ENCODE data around the gene IFNA16.
A peak's percentile ranks its signal among the peaks of the same experiment; 100 is the strongest.
"Not testable (repeated sequence)": the region's sequence is repeated elsewhere in the genome, so short reads cannot be mapped to it uniquely, and the experiment has no call there.

The IFNA16 gene

DNA sequence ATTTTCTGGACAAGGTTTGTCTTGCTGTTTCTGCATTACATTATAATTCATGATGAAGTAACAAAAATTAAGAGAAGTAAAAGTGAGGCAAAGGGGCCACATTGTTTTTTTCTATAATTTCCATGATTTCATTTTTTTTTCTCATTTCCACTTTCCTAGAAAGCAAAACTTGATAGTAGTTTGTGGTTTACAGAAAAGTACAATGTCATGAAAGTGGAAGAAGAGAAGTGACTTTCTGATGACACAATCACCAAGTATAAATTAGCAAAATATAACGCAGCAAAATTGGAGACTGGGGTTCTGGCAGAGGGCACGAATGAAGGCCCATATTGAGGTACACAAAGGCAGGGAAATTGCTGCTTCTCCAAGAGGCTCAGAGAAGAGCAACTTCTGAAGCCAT, 27.7 kb upstream of the IFNA16 start:
- Histone ChIP-seq H3K79me2 (ENCODE audit: low read length) (no peaks in the 10 kb centered on the region), H4K20me1 (ENCODE audit: insufficient read depth, low read length) (no peaks in the 10 kb centered on the region), H3K9ac (ENCODE audit: low read length) (no peak overlapping the region), H3K4me3 (ENCODE audit: low read length) (no peak overlapping the region), H2AFZ (ENCODE audit: low read length) (no peak overlapping the region), H3K27ac (ENCODE audit: low read length) (no peak overlapping the region), H3F3A (ENCODE audit: insufficient read depth, low read length) (no peaks in the 10 kb centered on the region), H3K9me2 (replicated peaks; ENCODE audit: insufficient read depth, low read length) (no peaks in the 10 kb centered on the region), H3K4me2 (ENCODE audit: low read depth, low read length) (no peak overlapping the region), H3K4me1 (ENCODE audit: low read length) (no peaks in the 10 kb centered on the region), H3K9me3 (replicated peaks; ENCODE audit: insufficient read depth, low read length) (no peaks in the 10 kb centered on the region), H3K27me3 (replicated peaks; ENCODE audit: insufficient read depth, low read length) (peaks cover under 1% of the 10 kb centered on the region; the same call in 1 of the 2 replicates), H3K36me3 (replicated peaks; ENCODE audit: insufficient read depth, low read length) (no peaks in the 10 kb centered on the region)
- DNase-seq, result peak; percentile 7
- TF ChIP-seq, protein P1, sequence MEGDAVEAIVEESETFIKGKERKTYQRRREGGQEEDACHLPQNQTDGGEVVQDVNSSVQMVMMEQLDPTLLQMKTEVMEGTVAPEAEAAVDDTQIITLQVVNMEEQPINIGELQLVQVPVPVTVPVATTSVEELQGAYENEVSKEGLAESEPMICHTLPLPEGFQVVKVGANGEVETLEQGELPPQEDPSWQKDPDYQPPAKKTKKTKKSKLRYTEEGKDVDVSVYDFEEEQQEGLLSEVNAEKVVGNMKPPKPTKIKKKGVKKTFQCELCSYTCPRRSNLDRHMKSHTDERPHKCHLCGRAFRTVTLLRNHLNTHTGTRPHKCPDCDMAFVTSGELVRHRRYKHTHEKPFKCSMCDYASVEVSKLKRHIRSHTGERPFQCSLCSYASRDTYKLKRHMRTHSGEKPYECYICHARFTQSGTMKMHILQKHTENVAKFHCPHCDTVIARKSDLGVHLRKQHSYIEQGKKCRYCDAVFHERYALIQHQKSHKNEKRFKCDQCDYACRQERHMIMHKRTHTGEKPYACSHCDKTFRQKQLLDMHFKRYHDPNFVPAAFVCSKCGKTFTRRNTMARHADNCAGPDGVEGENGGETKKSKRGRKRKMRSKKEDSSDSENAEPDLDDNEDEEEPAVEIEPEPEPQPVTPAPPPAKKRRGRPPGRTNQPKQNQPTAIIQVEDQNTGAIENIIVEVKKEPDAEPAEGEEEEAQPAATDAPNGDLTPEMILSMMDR (IDR thresholded peaks at IDR 0.05; ENCODE audit: low read length), result no peak
- TF ChIP-seq EZH2 (optimal IDR thresholded peaks at IDR 0.05; ENCODE audit: low read depth, low read length) (no peak), EZH2phosphoT487 (IDR thresholded peaks at IDR 0.05; ENCODE audit: low read length) (no peak)

DNA sequence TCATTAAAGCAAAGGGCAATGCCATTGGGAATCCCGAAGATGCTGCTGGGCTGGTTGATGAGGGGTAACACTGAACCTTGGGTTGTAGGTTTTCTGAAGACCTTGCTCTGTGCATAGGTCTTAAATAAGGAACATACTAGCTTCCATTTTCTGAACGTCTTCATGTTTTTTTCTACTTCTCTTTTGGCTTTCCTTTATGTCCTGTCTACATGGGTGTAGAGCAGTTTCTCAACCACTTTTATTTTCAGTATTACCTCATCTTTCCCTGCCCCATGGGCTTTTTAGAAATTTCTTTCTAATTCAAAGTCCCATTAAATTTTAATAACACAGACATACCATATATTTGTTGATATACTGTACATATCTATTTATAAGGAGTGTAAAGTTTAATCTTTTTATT, 22.8 kb upstream of the IFNA16 start, which contains the start of gene IFNA14:
Gene IFNA14 (minus strand): TSS at position 95 of the 400 bp plus-strand sequence. CDS start 70 bp downstream, at position 25.
- no peaks in the 10 kb centered on the region for H3F3A ChIP-seq (ENCODE audit: insufficient read depth, low read length)
- H3K36me3 ChIP-seq (replicated peaks; ENCODE audit: insufficient read depth, low read length), result no peaks in the 10 kb centered on the region
- H3K4me1 ChIP-seq (ENCODE audit: low read length), result no peaks in the 10 kb centered on the region
- no peaks in the 10 kb centered on the region for H4K20me1 ChIP-seq (ENCODE audit: insufficient read depth, low read length)
- H3K9me2 ChIP-seq (replicated peaks; ENCODE audit: insufficient read depth, low read length), result no peaks in the 10 kb centered on the region
- no peak within 1 kb of the TSS for H3K27ac ChIP-seq (ENCODE audit: low read length)
- no peaks in the 10 kb centered on the region for H3K27me3 ChIP-seq (replicated peaks; ENCODE audit: insufficient read depth, low read length)
- H3K79me2 ChIP-seq (ENCODE audit: low read length), result no peaks in the 10 kb centered on the region
- H3K4me3 ChIP-seq (ENCODE audit: low read length), result no peak within 1 kb of the TSS
- TF ChIP-seq, protein P1 (IDR thresholded peaks at IDR 0.05; ENCODE audit: low read length), result no peak
- no peak for TF ChIP-seq EZH2phosphoT487 (IDR thresholded peaks at IDR 0.05; ENCODE audit: low read length)
- TF ChIP-seq EZH2 (optimal IDR thresholded peaks at IDR 0.05; ENCODE audit: low read depth, low read length), result no peak
- H3K4me2 ChIP-seq (ENCODE audit: low read depth, low read length), result no peak within 1 kb of the TSS
- no peak within 1 kb of the TSS for H2AFZ ChIP-seq (ENCODE audit: low read length)
- DNase-seq, result no peak
- no peak within 1 kb of the TSS for H3K9ac ChIP-seq (ENCODE audit: low read length)
- no peaks in the 10 kb centered on the region for H3K9me3 ChIP-seq (replicated peaks; ENCODE audit: insufficient read depth, low read length)

DNA sequence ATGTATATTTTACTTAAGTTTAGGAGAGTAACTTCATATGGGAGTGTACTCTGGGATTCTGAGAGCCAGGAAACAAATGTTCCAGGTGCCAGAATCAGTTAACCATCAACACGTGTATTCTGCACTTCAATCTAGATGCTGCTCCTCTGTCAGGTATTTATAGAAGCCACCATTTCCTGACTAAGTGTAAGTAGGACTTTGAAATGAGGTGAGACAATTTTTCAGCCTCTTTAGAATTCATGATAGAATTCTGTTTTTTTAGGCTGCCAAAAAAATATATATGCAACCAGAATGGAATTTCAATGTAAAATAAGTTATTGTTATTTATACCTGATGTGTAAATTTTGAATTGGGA, 19.2 kb upstream of the IFNA16 start:
- H3K4me2 ChIP-seq (ENCODE audit: low read depth, low read length), result not testable (repeated sequence)

DNA sequence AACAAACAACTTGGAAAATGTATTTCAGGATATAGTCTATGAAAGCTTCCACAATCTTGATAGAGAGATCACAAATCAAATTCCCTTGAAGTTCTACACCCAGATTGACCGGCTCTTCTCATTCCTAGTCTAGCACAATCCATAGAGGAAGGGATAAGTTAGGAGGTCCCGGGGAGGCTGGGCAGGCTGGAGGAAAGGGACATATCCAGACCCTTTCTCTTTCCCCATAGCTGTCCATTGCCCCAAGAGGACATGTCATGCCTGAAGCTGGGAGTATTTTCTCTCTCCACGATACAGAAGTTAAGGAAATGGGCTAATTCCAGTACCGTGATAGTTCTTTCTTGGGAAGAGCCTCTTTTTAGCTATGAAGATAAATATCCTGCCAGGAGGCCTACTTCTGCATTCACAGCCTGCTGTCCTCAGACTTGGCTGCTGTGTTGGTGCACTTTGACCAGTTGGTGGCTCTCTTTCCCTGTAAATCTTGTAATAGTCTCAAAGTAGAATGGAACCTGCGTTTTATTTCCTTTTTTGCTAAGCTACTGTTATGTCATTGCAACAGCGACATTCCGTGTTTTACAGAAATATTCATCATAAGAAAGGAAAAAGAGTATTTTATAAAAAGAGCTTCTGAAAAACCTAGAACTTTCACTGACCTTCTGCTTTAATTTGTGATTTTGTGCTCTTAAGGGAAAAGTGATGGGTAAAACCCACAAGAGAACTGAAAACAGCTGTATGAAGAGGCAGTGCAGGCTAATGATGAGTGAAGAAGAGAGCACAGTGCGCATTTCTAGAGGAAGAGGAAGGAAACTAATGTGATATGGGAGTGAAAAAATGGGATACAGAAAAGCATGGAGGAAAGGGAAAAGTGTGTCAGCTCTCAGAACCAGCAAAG, 18.6 kb upstream of the IFNA16 start:
- H3F3A ChIP-seq (ENCODE audit: insufficient read depth, low read length); H3K9ac ChIP-seq (ENCODE audit: low read length); H3K9me2 ChIP-seq (replicated peaks; ENCODE audit: insufficient read depth, low read length); H3K79me2 ChIP-seq (ENCODE audit: low read length); H3K4me3 ChIP-seq (ENCODE audit: low read length); H4K20me1 ChIP-seq (ENCODE audit: insufficient read depth, low read length); H2AFZ ChIP-seq (ENCODE audit: low read length); H3K4me2 ChIP-seq (ENCODE audit: low read depth, low read length); H3K27ac ChIP-seq (ENCODE audit: low read length); H3K4me1 ChIP-seq (ENCODE audit: low read length); H3K9me3 ChIP-seq (replicated peaks; ENCODE audit: insufficient read depth, low read length); H3K36me3 ChIP-seq (replicated peaks; ENCODE audit: insufficient read depth, low read length); H3K27me3 ChIP-seq (replicated peaks; ENCODE audit: insufficient read depth, low read length): not testable (repeated sequence)
- TF ChIP-seq, protein P1 (IDR thresholded peaks at IDR 0.05; ENCODE audit: low read length), result peak; percentile 46
- peak; percentile 58 for DNase-seq

More for the DNA sequence above, 19.2 kb upstream of the IFNA16 start:
- not testable (repeated sequence) for H3K4me1 ChIP-seq (ENCODE audit: low read length); H3K79me2 ChIP-seq (ENCODE audit: low read length); H4K20me1 ChIP-seq (ENCODE audit: insufficient read depth, low read length); H3F3A ChIP-seq (ENCODE audit: insufficient read depth, low read length); H3K4me3 ChIP-seq (ENCODE audit: low read length); H3K36me3 ChIP-seq (replicated peaks; ENCODE audit: insufficient read depth, low read length); H3K9me3 ChIP-seq (replicated peaks; ENCODE audit: insufficient read depth, low read length); H3K27me3 ChIP-seq (replicated peaks; ENCODE audit: insufficient read depth, low read length); DNase-seq; H2AFZ ChIP-seq (ENCODE audit: low read length); H3K27ac ChIP-seq (ENCODE audit: low read length); H3K9me2 ChIP-seq (replicated peaks; ENCODE audit: insufficient read depth, low read length); H3K9ac ChIP-seq (ENCODE audit: low read length)
